ENCODE results near the gene BTBD9.

Gene BTBD9

DNA sequence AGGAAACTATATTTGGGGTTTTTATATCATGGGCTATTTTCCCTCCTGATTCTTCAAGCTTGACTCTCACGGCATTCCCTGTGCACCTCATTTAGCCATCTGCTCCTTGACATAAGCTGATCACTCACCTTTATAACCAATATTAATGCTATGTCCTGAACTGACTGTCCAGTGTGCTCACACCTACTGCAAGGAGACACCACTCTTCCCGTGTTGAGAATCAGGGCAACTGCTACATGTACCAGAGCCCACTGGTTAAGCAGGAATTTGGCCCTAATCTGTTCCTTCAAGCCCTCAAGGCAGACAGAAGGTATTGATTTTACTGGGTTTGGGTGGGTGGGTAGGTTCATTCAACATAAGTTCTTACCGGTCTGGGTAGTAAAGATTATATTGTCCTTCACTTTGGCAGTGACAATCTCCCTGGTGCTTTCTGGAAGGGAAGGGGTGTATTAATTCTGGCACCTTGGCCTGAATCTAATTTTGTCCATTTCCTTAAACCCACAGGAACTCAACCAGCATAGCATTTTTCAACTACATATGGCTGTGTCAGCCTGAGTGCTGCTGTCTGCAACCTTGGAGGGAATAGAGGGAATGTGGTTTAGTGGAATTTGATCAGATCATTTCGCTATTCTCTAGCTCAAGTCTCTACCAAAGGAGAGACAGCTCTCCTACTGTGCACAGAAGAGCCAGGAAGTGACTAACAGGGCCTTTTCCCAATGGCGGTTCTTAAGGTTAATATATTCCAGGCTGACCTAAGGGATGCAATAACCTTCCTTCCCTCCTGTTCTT lies 293.2 kb downstream of the BTBD9 start:
- no peaks in the 10 kb centered on the region for H3K4me1 Mint-ChIP-seq
- H3K4me3 Mint-ChIP-seq = no peak overlapping the region
- H3K9me3 Mint-ChIP-seq = no peaks in the 10 kb centered on the region
- DNase-seq (no peak), ATAC-seq (no peak)
- no peaks in the 10 kb centered on the region for H3K27me3 Mint-ChIP-seq
- peak overlapping the region in 1 of 2 donors; percentile 31 for H3K27ac Mint-ChIP-seq

DNA sequence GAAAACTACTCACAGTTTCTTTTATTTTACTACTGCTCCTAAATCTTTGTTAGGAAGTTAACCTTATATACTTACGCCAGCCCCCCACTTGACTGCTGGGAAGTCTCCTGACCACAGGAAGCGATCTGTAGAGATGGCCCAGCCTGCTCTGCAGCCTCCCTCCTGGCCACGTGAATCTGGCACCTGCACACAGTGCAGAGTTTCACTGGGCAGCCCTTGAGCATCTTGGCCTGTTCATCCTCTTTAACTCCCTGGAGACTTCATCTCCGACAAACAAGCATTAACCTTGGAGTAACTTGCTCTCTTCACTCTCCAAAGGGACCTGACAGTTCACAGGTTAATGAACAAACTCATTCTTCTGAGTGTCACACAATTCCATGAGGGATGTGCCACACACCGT lies 294.1 kb downstream of the BTBD9 start:
- no peaks in the 10 kb centered on the region for H3K4me1 Mint-ChIP-seq
- no peaks in the 10 kb centered on the region for H3K27me3 Mint-ChIP-seq
- no peak overlapping the region for H3K4me3 Mint-ChIP-seq
- H3K9me3 Mint-ChIP-seq = no peaks in the 10 kb centered on the region
- peak overlapping the region in 1 of 2 donors; percentile 36 for H3K27ac Mint-ChIP-seq
- ATAC-seq (no peak), DNase-seq (no peak)

DNA sequence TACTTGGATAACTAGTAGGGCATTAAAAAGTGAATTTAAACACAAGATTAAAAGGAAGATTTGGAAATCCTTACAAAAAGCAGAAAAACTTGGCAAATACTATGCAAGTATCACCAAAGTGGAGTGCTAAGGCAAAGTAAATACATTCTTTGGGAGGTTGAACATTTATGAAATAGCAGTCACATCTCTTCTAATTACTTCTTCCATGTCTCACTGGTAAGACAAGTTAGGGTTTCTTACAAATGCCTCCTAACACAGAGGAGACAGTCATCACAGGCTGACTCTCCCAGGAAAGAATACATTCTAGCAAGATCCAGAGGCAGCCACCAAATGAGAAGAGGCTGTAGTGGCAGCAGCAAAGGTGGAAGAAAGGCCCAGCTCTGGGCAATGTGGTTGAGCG lies 298.2 kb downstream of the BTBD9 start:
- Mint-ChIP-seq H3K27me3 (no peaks in the 10 kb centered on the region), H3K4me3 (no peak overlapping the region), H3K27ac (no peak overlapping the region), H3K9me3 (peaks cover 0 to 13% of the 10 kb centered on the region in 2 donors), H3K4me1 (no peaks in the 10 kb centered on the region)
- DNase-seq (no peak), ATAC-seq (no peak)

DNA sequence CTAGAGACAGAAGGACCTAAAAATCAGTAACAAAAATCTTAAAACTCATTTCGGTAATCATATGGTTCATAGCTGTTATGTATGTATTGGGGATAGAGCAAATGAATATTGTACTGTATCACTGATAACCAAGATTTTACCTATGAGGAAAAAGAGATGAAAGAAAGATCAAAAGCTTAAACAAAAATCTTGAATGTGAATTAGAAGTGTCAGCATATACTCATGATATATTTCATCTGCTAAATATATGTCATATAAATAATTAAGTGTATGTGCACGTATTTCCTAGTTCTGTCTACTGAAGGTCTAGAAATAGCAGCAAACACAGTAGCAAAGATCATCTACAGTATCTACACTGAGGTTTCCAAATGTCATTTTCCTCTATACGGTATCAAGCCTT lies 299.8 kb downstream of the BTBD9 start:
- Mint-ChIP-seq H3K4me3 (no peak overlapping the region), H3K4me1 (no peaks in the 10 kb centered on the region), H3K27me3 (no peaks in the 10 kb centered on the region), H3K9me3 (peaks cover 2 to 20% of the 10 kb centered on the region in 2 donors), H3K27ac (no peak overlapping the region)
- ATAC-seq (no peak), DNase-seq (no peak)

DNA sequence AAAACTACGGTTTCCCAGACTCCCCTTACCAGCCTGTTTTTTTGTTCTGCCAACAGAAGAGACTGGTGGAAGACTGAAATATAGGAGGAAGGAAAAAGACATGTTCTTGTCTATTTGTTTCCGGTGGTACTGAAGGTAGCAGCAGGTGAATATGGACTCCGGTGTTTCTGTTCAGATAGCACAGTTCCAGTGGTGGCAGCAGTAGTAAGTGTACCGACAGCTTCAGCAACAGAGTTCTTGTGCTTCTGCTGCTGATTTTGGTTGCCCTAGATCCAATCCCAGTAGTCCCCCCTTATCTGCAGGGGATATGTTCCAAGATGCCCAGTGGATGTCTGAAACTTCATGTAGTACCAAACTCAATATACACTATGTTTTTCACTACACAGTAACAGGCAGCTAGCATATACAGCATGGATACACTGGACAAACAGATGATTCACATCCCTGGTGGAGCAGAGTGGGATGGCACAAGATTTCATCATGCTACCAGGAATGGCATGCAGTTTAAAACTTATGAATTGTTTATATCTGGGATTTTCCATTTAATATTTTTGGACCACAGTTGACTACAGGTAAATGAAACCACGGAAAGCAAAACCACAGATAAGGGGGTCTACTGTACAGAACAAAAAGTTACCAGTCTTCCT lies 301.8 kb downstream of the BTBD9 start:
- H3K9me3 Mint-ChIP-seq = peaks cover 13 to 33% of the 10 kb centered on the region in 2 donors
- H3K4me1 Mint-ChIP-seq = no peaks in the 10 kb centered on the region
- no peak overlapping the region for H3K4me3 Mint-ChIP-seq
- ATAC-seq = no peak
- H3K27ac Mint-ChIP-seq = peak overlapping the region in 1 of 2 donors; percentile 78
- DNase-seq = no peak
- H3K27me3 Mint-ChIP-seq = no peaks in the 10 kb centered on the region

DNA sequence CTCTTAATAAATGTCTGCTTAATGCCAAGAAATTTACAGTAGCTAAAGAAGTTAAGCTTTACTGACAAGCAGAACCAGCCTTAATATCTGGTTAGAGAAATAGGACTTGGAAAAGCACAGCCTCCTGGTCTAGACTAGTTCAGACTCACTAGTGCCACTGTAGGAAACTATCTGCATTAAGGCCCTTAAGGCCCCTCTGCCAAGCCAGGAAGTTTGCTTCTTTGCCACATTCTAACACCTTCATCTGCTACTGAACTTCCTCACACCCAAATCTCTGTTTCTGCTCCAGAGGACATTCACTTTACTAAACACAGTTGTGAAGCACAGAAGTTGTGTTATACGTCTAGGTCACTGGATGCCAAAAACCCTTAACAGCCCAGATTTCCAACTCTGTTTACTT lies 302.8 kb downstream of the BTBD9 start:
- Mint-ChIP-seq H3K4me3 (no peak overlapping the region), H3K4me1 (no peaks in the 10 kb centered on the region), H3K27ac (no peak overlapping the region), H3K27me3 (no peaks in the 10 kb centered on the region), H3K9me3 (peaks cover 13 to 36% of the 10 kb centered on the region in 2 donors)
- DNase-seq (no peak), ATAC-seq (no peak)

DNA sequence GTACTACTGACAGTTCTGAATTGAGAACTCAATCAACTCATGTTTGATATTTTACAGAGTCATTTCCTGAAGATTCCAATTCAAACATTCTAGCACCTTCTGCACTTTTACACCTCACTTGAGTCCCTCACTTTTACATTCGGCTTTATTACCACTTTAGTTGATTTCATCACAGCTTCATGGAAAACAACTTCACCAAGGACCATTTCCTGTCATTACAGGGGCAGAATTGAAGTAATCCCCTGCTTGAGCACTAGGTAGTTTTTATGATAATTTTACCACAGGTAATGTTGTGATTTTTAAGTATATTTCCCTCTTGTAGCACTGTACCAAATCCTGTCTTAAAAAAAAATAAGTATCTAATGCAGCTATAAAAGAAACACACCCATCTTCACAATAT lies 312.9 kb downstream of the BTBD9 start:
- Mint-ChIP-seq H3K9me3 (no peaks in the 10 kb centered on the region), H3K27ac (no peak overlapping the region), H3K4me3 (no peak overlapping the region), H3K4me1 (no peaks in the 10 kb centered on the region), H3K27me3 (no peaks in the 10 kb centered on the region)
- ATAC-seq (no peak), DNase-seq (no peak)

DNA sequence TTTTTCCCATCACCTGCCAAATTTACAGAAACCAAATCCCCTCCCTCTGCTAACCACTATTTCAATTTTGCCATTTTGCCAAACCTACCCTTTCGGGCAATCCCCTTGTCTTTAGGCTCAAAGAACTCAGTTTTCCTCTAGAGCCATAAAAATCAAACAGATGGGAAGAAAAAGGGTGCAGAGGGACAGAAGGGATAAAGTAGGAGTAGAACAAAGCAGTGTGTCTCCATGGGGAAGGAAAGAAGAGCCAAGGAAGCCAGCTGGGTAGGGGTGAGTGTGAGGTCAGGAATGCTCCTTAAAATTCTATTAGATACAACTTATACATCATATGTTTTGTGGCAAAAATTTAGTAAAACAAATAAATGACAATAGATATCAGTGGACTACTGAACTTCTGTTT lies 316.5 kb downstream of the BTBD9 start:
- no peak for ATAC-seq
- H3K4me1 Mint-ChIP-seq = no peaks in the 10 kb centered on the region
- no peaks in the 10 kb centered on the region for H3K9me3 Mint-ChIP-seq
- H3K27me3 Mint-ChIP-seq = no peaks in the 10 kb centered on the region
- DNase-seq = no peak
- no peak overlapping the region for H3K4me3 Mint-ChIP-seq
- no peak overlapping the region for H3K27ac Mint-ChIP-seq

DNA sequence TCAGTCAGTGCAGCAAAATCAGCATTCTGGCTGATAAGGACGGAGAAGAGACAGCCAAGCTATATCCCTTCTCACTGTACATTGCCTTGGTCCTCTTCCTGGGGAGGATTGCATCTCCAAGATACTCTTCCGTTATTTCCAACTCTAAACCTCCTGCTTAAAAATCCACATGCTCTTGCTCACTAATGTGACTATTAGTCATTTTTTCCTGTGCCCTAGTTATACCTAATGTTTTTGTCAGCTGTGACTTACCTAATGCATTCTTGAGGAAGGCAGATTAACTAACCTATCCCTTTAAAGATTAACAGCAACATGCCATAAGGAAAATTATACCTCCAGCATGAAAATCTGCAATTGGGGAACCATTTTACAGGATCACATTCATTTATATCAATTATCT lies 317.6 kb downstream of the BTBD9 start:
- no peaks in the 10 kb centered on the region for H3K9me3 Mint-ChIP-seq
- no peaks in the 10 kb centered on the region for H3K27me3 Mint-ChIP-seq
- H3K27ac Mint-ChIP-seq = no peak overlapping the region
- DNase-seq = no peak
- H3K4me1 Mint-ChIP-seq = no peaks in the 10 kb centered on the region
- no peak overlapping the region for H3K4me3 Mint-ChIP-seq
- no peak for ATAC-seq

DNA sequence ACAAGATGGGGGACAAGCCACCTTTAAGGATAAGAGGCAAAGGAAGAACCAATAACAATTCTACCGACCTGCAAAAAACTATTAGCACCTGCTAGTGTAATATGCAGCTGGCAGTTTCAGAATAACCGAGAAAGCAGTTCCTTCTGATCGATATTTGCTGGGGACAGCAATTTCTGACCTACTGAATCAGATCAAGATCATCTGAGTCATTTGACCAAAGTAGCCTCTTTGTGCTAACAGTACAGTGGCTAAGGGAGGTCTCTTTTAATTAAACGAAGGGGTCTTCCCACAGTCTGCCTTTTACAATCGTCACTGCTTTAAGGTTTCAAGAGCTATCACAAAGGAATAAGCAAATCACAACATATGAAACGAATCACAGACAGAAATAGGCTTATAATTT lies 318.9 kb downstream of the BTBD9 start:
- Mint-ChIP-seq H3K4me3 (no peak overlapping the region), H3K27ac (no peak overlapping the region), H3K27me3 (no peaks in the 10 kb centered on the region), H3K4me1 (no peaks in the 10 kb centered on the region), H3K9me3 (no peaks in the 10 kb centered on the region)
- no peak for DNase-seq
- ATAC-seq = no peak

DNA sequence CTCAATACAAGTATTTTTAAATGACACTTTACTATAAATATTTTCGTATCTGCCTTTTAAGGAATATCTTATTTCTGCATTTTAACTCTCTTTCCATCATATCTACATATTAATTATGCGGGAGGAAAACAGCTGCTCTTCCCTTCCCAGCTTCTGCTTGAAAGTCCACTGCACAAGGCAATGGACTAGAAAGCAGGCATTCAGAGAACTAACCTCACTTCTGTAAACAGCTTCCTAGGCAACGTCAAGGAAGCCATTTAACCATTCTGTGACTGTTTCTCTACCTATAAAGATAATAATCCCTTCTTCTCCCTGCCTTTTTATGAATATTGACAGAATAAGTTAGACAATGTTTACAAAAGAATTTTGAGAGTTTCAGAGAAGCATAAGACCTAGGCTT lies 319.4 kb downstream of the BTBD9 start:
- no peaks in the 10 kb centered on the region for H3K9me3 Mint-ChIP-seq
- no peak for ATAC-seq
- no peak overlapping the region for H3K4me3 Mint-ChIP-seq
- no peak for DNase-seq
- H3K27ac Mint-ChIP-seq = peak overlapping the region in 1 of 2 donors; percentile 59
- no peaks in the 10 kb centered on the region for H3K27me3 Mint-ChIP-seq
- no peaks in the 10 kb centered on the region for H3K4me1 Mint-ChIP-seq

DNA sequence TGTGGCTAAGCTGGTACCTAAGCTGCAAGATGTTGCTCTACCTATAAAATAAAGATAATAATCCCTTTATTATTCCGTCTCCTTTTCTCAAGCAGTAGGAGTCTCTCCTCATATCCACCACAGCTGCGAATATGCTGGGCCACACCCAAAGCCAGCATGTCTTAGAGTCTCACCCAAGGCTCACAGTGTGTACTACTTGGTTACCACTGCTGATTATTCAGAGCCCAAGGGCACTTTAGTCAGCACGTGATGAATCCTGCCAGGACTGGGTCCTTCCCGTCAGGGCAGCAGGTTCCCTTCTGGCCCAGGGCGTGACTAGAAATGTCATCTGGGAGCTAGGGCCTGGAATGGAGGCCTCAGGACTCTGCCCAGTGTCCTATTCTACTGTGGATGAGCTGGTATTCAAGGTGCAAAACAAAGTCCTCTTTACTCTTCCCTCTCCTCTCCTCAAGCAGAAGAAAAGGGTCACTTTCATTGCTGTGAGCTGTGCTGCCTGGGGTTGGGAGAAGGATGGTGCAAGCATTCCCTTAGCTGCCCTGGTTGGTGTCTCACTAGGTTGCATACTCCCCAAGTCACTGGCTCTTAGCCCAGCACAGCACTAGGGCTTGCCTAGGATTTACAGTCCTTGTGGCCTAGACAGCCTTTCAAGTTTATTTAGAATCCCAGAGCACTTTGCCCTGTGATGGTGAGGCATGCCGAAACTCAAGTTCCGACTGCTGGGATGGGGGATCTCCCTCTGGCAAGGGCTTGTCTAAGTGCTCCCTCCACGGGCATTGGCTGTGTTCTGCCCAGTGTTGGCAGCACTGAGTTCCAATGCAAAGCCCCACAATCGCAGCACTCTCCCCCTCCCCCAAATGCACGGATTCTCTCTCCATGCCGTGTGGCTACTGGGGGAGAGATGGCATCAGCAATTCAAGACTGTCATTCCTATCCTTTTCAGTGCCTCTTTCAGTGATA lies 320.2 kb downstream of the BTBD9 start:
- H3K9me3 Mint-ChIP-seq = no peaks in the 10 kb centered on the region
- DNase-seq = no peak
- no peak for ATAC-seq
- H3K4me1 Mint-ChIP-seq = no peaks in the 10 kb centered on the region
- H3K27me3 Mint-ChIP-seq = no peaks in the 10 kb centered on the region
- H3K4me3 Mint-ChIP-seq = no peak overlapping the region
- no peak overlapping the region for H3K27ac Mint-ChIP-seq

DNA sequence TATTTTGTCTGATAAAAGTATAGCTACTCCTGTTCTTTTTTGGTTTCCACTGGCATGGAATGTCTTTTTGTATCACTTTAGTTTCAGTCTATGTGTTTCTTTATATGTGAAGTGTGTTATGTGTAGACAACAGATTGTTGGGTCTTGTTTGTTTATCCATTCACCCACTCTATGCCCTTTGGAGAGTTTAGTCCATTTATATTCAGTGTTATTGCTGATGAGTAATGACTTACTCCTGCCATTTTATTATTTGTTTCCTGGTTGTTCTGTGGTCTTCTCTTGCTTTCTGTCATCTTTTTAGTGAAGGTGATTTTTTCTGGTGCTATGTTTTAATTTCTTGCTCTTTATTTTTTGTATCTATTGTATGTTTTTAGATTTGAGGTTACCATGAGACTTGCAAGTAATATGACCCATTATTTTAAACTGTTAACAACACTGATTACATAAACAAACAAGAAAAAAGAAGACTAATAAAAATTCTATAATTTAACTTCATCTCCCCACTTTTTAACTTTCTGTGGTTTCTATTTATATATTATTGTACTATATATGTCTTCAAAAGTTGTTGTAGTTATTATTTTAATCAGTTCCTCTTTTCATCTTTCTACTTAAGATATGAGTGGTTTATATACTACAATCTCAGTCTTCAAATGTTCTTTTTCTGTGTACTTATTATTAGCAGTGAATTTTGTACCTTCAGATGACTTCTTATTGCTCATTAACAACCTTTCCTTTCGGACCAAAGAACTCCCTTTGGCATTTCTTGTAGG lies 323.4 kb downstream of the BTBD9 start:
- H3K27ac Mint-ChIP-seq = peak overlapping the region in 1 of 2 donors; percentile 28
- DNase-seq (no peak), ATAC-seq (no peak)
- no peaks in the 10 kb centered on the region for H3K27me3 Mint-ChIP-seq
- H3K9me3 Mint-ChIP-seq = no peaks in the 10 kb centered on the region
- no peaks in the 10 kb centered on the region for H3K4me1 Mint-ChIP-seq
- no peak overlapping the region for H3K4me3 Mint-ChIP-seq

DNA sequence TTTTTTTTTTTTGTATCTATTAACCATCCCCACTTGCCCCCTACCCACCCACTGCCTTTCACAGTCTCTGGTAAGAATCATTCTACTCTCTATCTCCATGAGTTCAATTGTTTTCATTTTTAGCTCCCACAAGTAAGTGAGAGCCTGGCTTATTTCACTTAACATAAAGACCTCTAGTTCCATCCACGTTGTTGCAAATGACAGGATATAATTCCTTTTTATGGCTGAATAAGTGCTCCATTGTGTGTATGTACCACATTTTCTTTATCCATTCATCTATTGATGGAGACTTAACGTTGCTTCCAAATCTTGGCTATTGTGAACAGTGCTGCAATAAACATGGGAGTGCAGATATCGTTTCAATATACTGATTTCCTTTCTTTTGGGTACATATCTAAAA lies 328.5 kb downstream of the BTBD9 start:
- DNase-seq = no peak
- Mint-ChIP-seq H3K27ac (no peak overlapping the region), H3K4me3 (no peak overlapping the region), H3K4me1 (no peaks in the 10 kb centered on the region), H3K27me3 (no peaks in the 10 kb centered on the region), H3K9me3 (no peaks in the 10 kb centered on the region)
- no peak for ATAC-seq

DNA sequence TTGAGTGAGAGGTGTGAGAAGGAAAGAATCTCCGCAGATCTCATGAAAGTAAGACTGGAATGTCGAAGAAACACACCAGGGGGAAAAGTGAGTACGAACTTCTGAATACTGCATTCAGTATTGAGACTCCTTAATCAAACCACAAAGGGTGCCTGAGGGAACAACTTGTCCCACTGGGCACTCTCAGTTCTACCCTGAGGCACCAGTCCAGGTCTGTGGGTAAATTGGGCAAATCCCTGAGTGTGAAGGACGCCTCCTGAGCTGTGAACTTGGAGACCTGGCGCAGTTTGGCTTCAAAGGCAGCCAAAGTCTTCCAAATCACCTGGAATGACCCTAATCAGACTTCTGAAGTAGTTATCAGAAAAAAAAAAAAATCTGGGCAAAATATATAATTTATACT lies 329.7 kb downstream of the BTBD9 start:
- H3K27ac Mint-ChIP-seq = no peak overlapping the region
- H3K9me3 Mint-ChIP-seq = no peaks in the 10 kb centered on the region
- DNase-seq (no peak), ATAC-seq (no peak)
- H3K4me1 Mint-ChIP-seq = no peaks in the 10 kb centered on the region
- no peak overlapping the region for H3K4me3 Mint-ChIP-seq
- no peaks in the 10 kb centered on the region for H3K27me3 Mint-ChIP-seq
